IMR-90 (cell line): ENCODE measurements around the gene TACC3. TPM values are rescaled to one million over a fixed set of nuclear protein-coding genes. Genes with fewer than 3 reads are reported as not detected.

ENCODE experiments used
- ATAC-seq: fragments of 200-7000 bp; cut with Tn5 transposase; 2 replicates; pipeline ENCODE4 v1.9.1; 2020; ENCODE audit warnings: low read depth, mild to moderate bottlenecking, moderate library complexity
- BruUV-seq: library from RNA; stranded (reverse); fragments of 400-500 nt; replicated peaks from 2 replicates; lab custom pipeline; 2021; lab: Mats Ljungman, UMichigan
- CTCF ChIA-PET: fragments of 300-600 bp; formaldehyde crosslinking; extraction: SDS; loops from one replicate; lab custom pipeline; 2021; ENCODE audit warnings: antibody characterized with exemption; lab: Yijun Ruan, JAX
- POLR2A ChIA-PET: fragments of 300-600 bp; sonication (Branson Sonifier 250); formaldehyde crosslinking; loops from one replicate; lab custom pipeline; 2022; ENCODE audit warnings: antibody characterized with exemption; ENCODE audit not compliant: unreplicated experiment; lab: Charles Lee
- DNase-seq: peaks from one replicate; pipeline ENCODE4 v3.0.0; 2013
- H2AFZ ChIP-seq: replicated peaks from 2 replicates; pipeline ENCODE3; 2013; ENCODE audit warnings: low read length, mild to moderate bottlenecking; ENCODE audit not compliant: poor library complexity
- H2AK5ac ChIP-seq: 2 replicates; pipeline ENCODE4 v1.6.1; 2013; ENCODE audit warnings: low read depth, low read length, inconsistent platforms
- H2AK9ac ChIP-seq: replicated peaks from 2 replicates; pipeline ENCODE3; 2013; ENCODE audit warnings: mild to moderate bottlenecking, low read depth, low read length, moderate library complexity; ENCODE audit not compliant: poor library complexity
- H2BK120ac ChIP-seq: 2 replicates; pipeline ENCODE4 v1.6.1; 2013; ENCODE audit warnings: low read depth, low read length, inconsistent platforms
- H2BK15ac ChIP-seq: 3 replicates; pipeline ENCODE4 v1.6.1; 2013; ENCODE audit warnings: low read depth, low read length, inconsistent platforms
- H2BK20ac ChIP-seq: 2 replicates; pipeline ENCODE4 v1.6.1; 2013; ENCODE audit warnings: low read depth, mild to moderate bottlenecking, inconsistent platforms, low read length, moderate library complexity
- H2BK5ac ChIP-seq: 2 replicates; pipeline ENCODE4 v1.6.1; 2013; ENCODE audit warnings: mild to moderate bottlenecking, low read depth, low read length, inconsistent platforms; ENCODE audit not compliant: poor library complexity, severe bottlenecking
- H3K14ac ChIP-seq: replicated peaks from 2 replicates; pipeline ENCODE4 v1.6.1; 2013; ENCODE audit warnings: low read depth, low read length, inconsistent platforms
- H3K18ac ChIP-seq: 2 replicates; pipeline ENCODE4 v1.6.1; 2013; ENCODE audit warnings: low read depth, low read length, control low read depth
- H3K23ac ChIP-seq: 2 replicates; pipeline ENCODE4 v1.6.1; 2013; ENCODE audit warnings: low read depth, low read length, inconsistent platforms
- H3K27ac ChIP-seq: 2 replicates; pipeline ENCODE4 v1.5.1; 2013; ENCODE audit warnings: mild to moderate bottlenecking, control low read depth, low read length; ENCODE audit not compliant: insufficient read depth
- H3K27me3 ChIP-seq: 2 replicates; pipeline ENCODE4 v1.6.1; 2013; ENCODE audit warnings: low read length; ENCODE audit not compliant: control insufficient read depth, insufficient read depth
- H3K36me3 ChIP-seq: 2 replicates; pipeline ENCODE4 v1.6.1; 2013; ENCODE audit warnings: low read length, mixed read lengths; ENCODE audit not compliant: control insufficient read depth, insufficient read depth
- H3K4ac ChIP-seq: 2 replicates; pipeline ENCODE4 v1.6.1; 2013; ENCODE audit warnings: low read depth, low read length, inconsistent platforms
- H3K4me1 ChIP-seq: 2 replicates; pipeline ENCODE4 v1.6.1; 2013; ENCODE audit warnings: low read length, mixed read lengths; ENCODE audit not compliant: control insufficient read depth, insufficient read depth
- H3K4me2 ChIP-seq: 2 replicates; pipeline ENCODE4 v1.6.1; 2013; ENCODE audit warnings: low read depth, mild to moderate bottlenecking, control low read depth, low read length, moderate library complexity
- H3K4me3 ChIP-seq: 2 replicates; pipeline ENCODE4 v1.5.1; 2013; ENCODE audit warnings: low read depth, mild to moderate bottlenecking, control low read depth, low read length, moderate library complexity; ENCODE audit not compliant: insufficient read depth
- H3K56ac ChIP-seq: 2 replicates; pipeline ENCODE4 v1.6.1; 2013; ENCODE audit warnings: low read length, inconsistent platforms; ENCODE audit not compliant: insufficient read depth; ENCODE audit errors: extremely low read depth
- H3K79me1 ChIP-seq, 2 experiments: 2 replicates each; pipeline ENCODE4 v1.6.1; 2013; ENCODE audit warnings: low read length in 2 of 2, inconsistent platforms in 1 of 2, low read depth in 1 of 2
- H3K9ac ChIP-seq: 2 replicates; pipeline ENCODE4 v1.6.1; 2013; ENCODE audit warnings: low read depth, low read length, control low read depth
- H3K9me1 ChIP-seq: 2 replicates; pipeline ENCODE4 v1.6.1; 2013; ENCODE audit warnings: low read length, inconsistent platforms; ENCODE audit not compliant: insufficient read depth
- H3K9me3 ChIP-seq: 2 replicates; pipeline ENCODE4 v1.6.1; 2013; ENCODE audit warnings: low read length; ENCODE audit not compliant: control insufficient read depth, insufficient read depth
- H4K20me1 ChIP-seq: 2 replicates; pipeline ENCODE4 v1.6.1; 2013; ENCODE audit warnings: low read length, inconsistent platforms; ENCODE audit not compliant: insufficient read depth
- H4K5ac ChIP-seq: 2 replicates; pipeline ENCODE4 v1.6.1; 2013; ENCODE audit warnings: mild to moderate bottlenecking, low read depth, low read length, control low read depth
- H4K8ac ChIP-seq, 2 experiments: 2 replicates each; pipeline ENCODE4 v1.6.1; 2013; ENCODE audit warnings: low read depth in 2 of 2, low read length in 2 of 2, control low read depth in 1 of 2, inconsistent platforms in 1 of 2
- H4K91ac ChIP-seq: 2 replicates; pipeline ENCODE4 v1.6.1; 2013; ENCODE audit warnings: low read depth, low read length, inconsistent platforms; ENCODE audit not compliant: insufficient read depth
- BHLHE40 ChIP-seq: fragments of 150-350 bp; IDR thresholded peaks from 2 replicates; pipeline ENCODE4 v1.6.1; 2016; ENCODE audit warnings: mild to moderate bottlenecking, low read depth, low read length
- CEBPB ChIP-seq: IDR thresholded peaks from 2 replicates; pipeline ENCODE4 v1.6.1; 2012; ENCODE audit warnings: low read depth, low read length, improper control_type of control experiment
- CHD1 ChIP-seq: IDR thresholded peaks from 2 replicates; pipeline ENCODE4 v1.6.1; 2012; ENCODE audit warnings: low read depth, low read length, improper control_type of control experiment
- CTCF ChIP-seq: conservative IDR thresholded peaks from 2 replicates; pipeline ENCODE4 v1.5.1; 2012; ENCODE audit warnings: mild to moderate bottlenecking, low read depth, low read length, improper control_type of control experiment
- FOS ChIP-seq: fragments of 150-350 bp; IDR thresholded peaks from 2 replicates; pipeline ENCODE4 v1.6.1; 2016; ENCODE audit warnings: low read depth, low read length
- MAFK ChIP-seq: IDR thresholded peaks from 2 replicates; pipeline ENCODE4 v1.6.1; 2012; ENCODE audit warnings: low read depth, low read length, improper control_type of control experiment
- MAZ ChIP-seq: IDR thresholded peaks from 2 replicates; pipeline ENCODE4 v1.6.1; 2012; ENCODE audit warnings: low read depth, mild to moderate bottlenecking, low read length, improper control_type of control experiment, moderate library complexity, borderline replicate concordance
- MXI1 ChIP-seq: IDR thresholded peaks from 2 replicates; pipeline ENCODE4 v1.6.1; 2012; ENCODE audit warnings: low read depth, mild to moderate bottlenecking, low read length, moderate library complexity, borderline replicate concordance
- NFE2L2 ChIP-seq: fragments of 150-350 bp; IDR thresholded peaks from 2 replicates; pipeline ENCODE4 v1.6.1; 2016; ENCODE audit warnings: low read depth, mild to moderate bottlenecking, low read length
- POLR2A ChIP-seq: IDR thresholded peaks from 2 replicates; pipeline ENCODE4 v1.6.1; 2012; ENCODE audit warnings: mild to moderate bottlenecking, low read depth, low read length
- RAD21 ChIP-seq: IDR thresholded peaks from 2 replicates; pipeline ENCODE4 v1.6.1; 2012; ENCODE audit warnings: low read length, improper control_type of control experiment
- RCOR1 ChIP-seq: IDR thresholded peaks from 2 replicates; pipeline ENCODE4 v1.6.1; 2012; ENCODE audit warnings: mild to moderate bottlenecking, low read length, improper control_type of control experiment; ENCODE audit not compliant: insufficient replicate concordance
- RFX5 ChIP-seq: IDR thresholded peaks from 2 replicates; pipeline ENCODE4 v1.8.0; 2012; ENCODE audit warnings: low read depth, mild to moderate bottlenecking, low read length, moderate library complexity
- SMC3 ChIP-seq: fragments of 150-350 bp; IDR thresholded peaks from 2 replicates; pipeline ENCODE4 v1.6.1; 2016; ENCODE audit warnings: low read depth, mild to moderate bottlenecking, antibody characterized with exemption, low read length, moderate library complexity
- USF2 ChIP-seq: fragments of 150-350 bp; IDR thresholded peaks from 2 replicates; pipeline ENCODE4 v1.6.1; 2017; ENCODE audit warnings: mild to moderate bottlenecking, antibody characterized with exemption, low read length, low read depth
- WGBS, 2 experiments: methylation state at CpG; one replicate each; pipeline versions ENCODE4 v1.1.5 to v1.1.7; 2013; ENCODE audit warnings: missing lambda C conversion rate in 2 of 2; ENCODE audit not compliant: insufficient read length in 1 of 2; ENCODE audit errors: extremely low coverage in 2 of 2; 5-methylcytosine and 5-hydroxymethylcytosine counted together
- dilution Hi-C: fragments of 300-500 bp; cut with HindIII; formaldehyde crosslinking; loops from one replicate; pipeline ENCODE4 v1.14.3; 2018; ENCODE audit warnings: low sequenced_read_pairs; ENCODE audit not compliant: unreplicated experiment
- in situ Hi-C: fragments of 300-500 bp; cut with MboI; formaldehyde crosslinking; loops from 3 replicates; pipeline ENCODE4 v1.14.3; 2019; ENCODE audit warnings: low sequenced_read_pairs, inconsistent platforms, mixed read lengths
- intact Hi-C: fragments of 100-400 bp; cut with micrococcal nuclease; formaldehyde crosslinking; loops from 2 replicates; pipeline ENCODE4 v1.10.0; 2022
- polyA plus RNA-seq, 3 experiments: library from polyadenylated mRNA; depleted of rRNA; stranded (reverse); fragments of >200 nt; gene quantifications; 2 replicates each; pipeline ENCODE4 v1.2.3, GENCODE V29; 2012; ENCODE audit warnings: low replicate concordance in 1 of 3
- total RNA-seq: library from RNA; depleted of rRNA; stranded (reverse); fragments of >200 nt; gene quantifications from 2 replicates; pipeline ENCODE4 v1.2.3, GENCODE V29; 2012
- TF ChIP-seq, protein P1 (sequence below): fragments of 150-350 bp; IDR thresholded peaks from 2 replicates; pipeline ENCODE4 v1.6.1; 2016; ENCODE audit warnings: low read depth, mild to moderate bottlenecking, low read length, moderate library complexity, borderline replicate concordance

TACC3 gene
- total and polyA plus RNA-seq, 2 of the 4 experiments (the other 2 are of a cell fraction): 15.1 to 49.7 TPM

- Histone ChIP-seq H3K36me3 (peaks cover 35% of the 10 kb centered on the region), H3K23ac (no peak overlapping the region), H2AK9ac (no peak overlapping the region), H4K91ac (no peak overlapping the region), H2AK5ac (no peak overlapping the region), H3K27me3 (no peaks in the 10 kb centered on the region), H3K56ac (no peak overlapping the region), H2BK15ac (no peak overlapping the region), H2BK120ac (no peak overlapping the region), H3K4me1 (no peaks in the 10 kb centered on the region), H3K27ac (no peak overlapping the region), H2BK20ac (no peak overlapping the region), H2AFZ (no peak overlapping the region), H3K4me2 (no peak overlapping the region), H3K18ac (no peak overlapping the region), H4K5ac (no peak overlapping the region), H4K20me1 (peaks cover 21% of the 10 kb centered on the region), H3K9me1 (no peaks in the 10 kb centered on the region; the same call in 1 of the 2 replicates), H3K14ac (no peak overlapping the region), H3K79me1 (peaks cover 0 to 23% of the 10 kb centered on the region in 2 experiments; a peak in 3 of 4 replicates), H3K4ac (no peak overlapping the region), H2BK5ac (no peak overlapping the region), H3K9ac (no peak overlapping the region), H4K8ac (no peak overlapping the region), H3K4me3 (no peak overlapping the region), H3K9me3 (no peaks in the 10 kb centered on the region)
- dilution Hi-C loops (no loop called here), intact Hi-C loops (no loop called here), in situ Hi-C loops (no loop called here)
- TF ChIP-seq SMC3 (no peak), BHLHE40 (no peak), RAD21 (no peak), MXI1 (no peak), POLR2A (no peak), MAZ (no peak), CTCF (no peak), USF2 (no peak), CEBPB (no peak), FOS (no peak), NFE2L2 (no peak), RCOR1 (no peak), CHD1 (no peak), MAFK (no peak), RFX5 (no peak)
- TF ChIP-seq, protein P1, sequence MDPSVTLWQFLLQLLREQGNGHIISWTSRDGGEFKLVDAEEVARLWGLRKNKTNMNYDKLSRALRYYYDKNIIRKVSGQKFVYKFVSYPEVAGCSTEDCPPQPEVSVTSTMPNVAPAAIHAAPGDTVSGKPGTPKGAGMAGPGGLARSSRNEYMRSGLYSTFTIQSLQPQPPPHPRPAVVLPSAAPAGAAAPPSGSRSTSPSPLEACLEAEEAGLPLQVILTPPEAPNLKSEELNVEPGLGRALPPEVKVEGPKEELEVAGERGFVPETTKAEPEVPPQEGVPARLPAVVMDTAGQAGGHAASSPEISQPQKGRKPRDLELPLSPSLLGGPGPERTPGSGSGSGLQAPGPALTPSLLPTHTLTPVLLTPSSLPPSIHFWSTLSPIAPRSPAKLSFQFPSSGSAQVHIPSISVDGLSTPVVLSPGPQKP: no peak
- CTCF ChIA-PET: no interaction called here
- ATAC-seq: no peak
- DNase-seq: no peak
- 100% methylated on average over 1 of the region's 3 CpGs; no CpG with 5 or more reads in 1 of the 2 experiments for WGBS, 2 experiments
- POLR2A ChIA-PET: no interaction called here
- no TSS peak for BruUV-seq
Observed at GRCh38 chr4:1690698-1691097, 30.6 kb upstream of the TACC3 start.
